HG02943 (cell line): ENCODE results near the gene CHAC2.

Experiments
- ATAC-seq: cut with Tn5 transposase; IDR thresholded peaks from one replicate; pipeline ENCODE4 v1.9.1; 2021; ENCODE audit warnings: mild to moderate bottlenecking, low read depth, moderate library complexity; ENCODE audit not compliant: unreplicated experiment

Gene CHAC2

GRCh38 chr2:53770264-53770663 lies 2.7 kb downstream of the CHAC2 start:
- no peak for ATAC-seq

- no peak for ATAC-seq
Observed at GRCh38 chr2:53777134-53777533, 9.5 kb downstream of the CHAC2 start.

- no peak for ATAC-seq
Observed at GRCh38 chr2:53778536-53779162, 11.0 kb downstream of the CHAC2 start.

- no peak for ATAC-seq
Observed at GRCh38 chr2:53780056-53780455, 12.5 kb downstream of the CHAC2 start.

GRCh38 chr2:53782676-53783075 lies 15.1 kb downstream of the CHAC2 start:
- no peak for ATAC-seq

- ATAC-seq = no peak
Observed at GRCh38 chr2:53784436-53784835, 16.8 kb downstream of the CHAC2 start.

GRCh38 chr2:53785366-53785765 lies 17.8 kb downstream of the CHAC2 start:
- no peak for ATAC-seq

- peak; percentile 12 for ATAC-seq
Observed at GRCh38 chr2:53786352-53786704, 18.7 kb downstream of the CHAC2 start.

GRCh38 chr2:53786705-53787613 lies 19.4 kb downstream of the CHAC2 start, which contains the start of the genes ASB3 and ERLEC1:
TSS of gene ASB3 (minus strand) at chr2:53786953. CDS start at chr2:53765572, 21,381 bp downstream.
TSS of gene ERLEC1 (plus strand) at chr2:53787044. CDS start at chr2:53787211, 167 bp downstream.
- peak; percentile 99 for ATAC-seq

- ATAC-seq = no peak
Observed at GRCh38 chr2:53787614-53788289, 20.1 kb downstream of the CHAC2 start.

- ATAC-seq = no peak
Observed at GRCh38 chr2:53793261-53793660, 25.7 kb downstream of the CHAC2 start.

- ATAC-seq = no peak
Observed at GRCh38 chr2:53793821-53794220, 26.2 kb downstream of the CHAC2 start.

- ATAC-seq = no peak
Observed at GRCh38 chr2:53801547-53801946, 33.9 kb downstream of the CHAC2 start.

GRCh38 chr2:53802617-53803151 lies 35.1 kb downstream of the CHAC2 start:
- ATAC-seq = no peak

GRCh38 chr2:53811601-53812000 lies 44.0 kb downstream of the CHAC2 start:
- no peak for ATAC-seq

- ATAC-seq = no peak
Observed at GRCh38 chr2:53813151-53813550, 45.5 kb downstream of the CHAC2 start.

GRCh38 chr2:53818854-53819435 lies 51.3 kb downstream of the CHAC2 start:
- ATAC-seq = no peak

GRCh38 chr2:53819634-53820033 lies 52.0 kb downstream of the CHAC2 start:
- no peak for ATAC-seq

- ATAC-seq = no peak
Observed at GRCh38 chr2:53820048-53820447, 52.4 kb downstream of the CHAC2 start.

- ATAC-seq = no peak
Observed at GRCh38 chr2:53820711-53821110, 53.1 kb downstream of the CHAC2 start.

- ATAC-seq = no peak
Observed at GRCh38 chr2:53821810-53822209, 54.2 kb downstream of the CHAC2 start.
